Fibroblast of the conjunctiva (primary cell): ENCODE data around the gene PLET1.
"Not testable (repeated sequence)": the region's sequence is repeated elsewhere in the genome, so short reads cannot be mapped to it uniquely, and the experiment has no call there.

Experiments used
- DNase-seq: peaks from one replicate; pipeline ENCODE4 v3.0.0-alpha.2; 2010; ENCODE audit warnings: low read depth

Gene PLET1

DNA sequence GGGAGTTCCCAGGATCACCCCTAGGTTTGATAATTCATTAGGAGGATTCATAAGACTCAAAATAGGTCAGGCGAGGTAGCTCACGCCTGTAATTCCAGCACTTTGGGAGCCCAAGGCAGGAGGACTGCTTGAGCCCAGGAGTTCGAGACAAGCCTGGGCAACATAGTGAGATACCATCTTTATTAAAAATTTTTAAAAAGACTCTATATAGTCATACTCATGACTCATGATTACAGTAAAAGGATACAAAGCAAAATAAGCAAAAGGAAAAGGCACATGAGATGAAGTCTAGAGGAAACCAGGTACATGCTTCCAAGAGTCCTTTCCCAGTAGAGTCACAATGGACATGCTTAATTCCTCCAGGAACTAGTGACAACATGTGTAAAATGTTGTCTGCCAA is 48.4 kb downstream of the PLET1 start:
- DNase-seq, result no peak

DNA sequence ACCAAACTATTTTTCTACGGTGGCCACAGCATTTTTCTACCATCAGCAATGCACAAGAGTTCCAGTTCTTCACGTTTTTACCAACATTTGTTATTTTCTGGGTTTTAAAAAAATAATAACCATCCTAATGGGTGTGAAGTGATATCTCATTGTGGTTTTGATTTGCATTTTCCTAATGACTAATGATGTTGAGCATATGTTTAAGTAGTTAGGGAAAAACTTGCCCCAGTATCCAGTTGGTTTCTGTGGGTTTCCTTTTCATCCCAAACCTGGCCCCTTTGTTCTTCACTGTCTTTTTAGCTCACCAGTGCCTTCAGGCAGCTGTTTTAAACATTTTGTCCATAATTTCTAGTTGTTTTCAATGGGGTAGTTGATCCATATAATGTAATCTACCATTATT is 49.1 kb downstream of the PLET1 start:
- no peak for DNase-seq

DNA sequence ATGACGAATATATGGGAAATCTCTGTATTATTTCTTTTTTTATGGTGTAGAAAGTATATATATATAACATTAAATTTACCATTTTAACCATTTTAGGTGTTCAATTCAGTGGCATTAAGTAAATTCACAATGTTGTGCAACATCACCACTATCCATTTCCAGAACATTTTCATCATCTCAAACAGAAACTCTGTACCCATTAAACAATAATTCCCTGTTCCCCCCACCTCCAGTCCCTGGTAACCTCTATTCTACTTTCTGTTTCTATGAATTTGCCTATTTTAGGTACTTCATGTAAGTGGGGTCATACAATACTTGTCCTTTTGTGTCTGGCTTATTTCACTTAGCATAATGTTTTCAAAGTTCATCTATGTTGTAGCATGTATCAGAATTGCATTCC is 49.8 kb downstream of the PLET1 start:
- DNase-seq, result no peak

GRCh38 chr11:112206071-112206470 is 54.6 kb downstream of the PLET1 start:
- DNase-seq, result no peak

GRCh38 chr11:112200252-112200651 is 60.4 kb downstream of the PLET1 start:
- DNase-seq, result no peak

DNA sequence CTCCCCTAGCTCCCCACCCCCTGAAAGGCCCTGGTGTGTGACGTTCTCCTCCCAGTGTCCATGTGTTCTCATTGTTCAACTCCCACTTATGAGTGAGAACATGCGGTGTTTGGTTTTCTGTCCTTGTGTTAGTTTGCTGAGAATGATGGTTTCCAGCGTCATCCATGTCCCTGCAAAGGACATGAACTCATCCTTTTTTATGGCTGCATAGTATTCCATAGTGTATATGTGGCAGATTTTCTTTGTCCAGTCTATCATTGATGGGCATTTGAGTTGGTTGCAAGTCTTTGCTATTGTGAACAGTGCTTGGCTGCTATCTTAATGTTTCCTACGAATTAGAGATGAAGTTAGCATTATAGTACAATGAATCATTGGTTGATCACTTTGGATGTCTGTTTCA is 61.6 kb downstream of the PLET1 start:
- DNase-seq, result not testable (repeated sequence)
